Keratinocyte (primary cell): ENCODE results near the gene ABCD2. TPM values are rescaled to one million over a fixed set of nuclear protein-coding genes. Genes with fewer than 3 reads are reported as not detected.

Source experiments
- DNase-seq: peaks from one replicate; pipeline ENCODE4 v3.0.0-alpha.2; 2011; ENCODE audit warnings: low read depth, missing footprints, low spot score
- FAIRE-seq: peaks from 2 replicates; lab custom pipeline; 2011; peaks lifted over from hg19 to GRCh38; lab: Jason Lieb, UNC
- H2AFZ ChIP-seq: 2 replicates; pipeline ENCODE4 v1.6.0; 2012; ENCODE audit warnings: low read length, control low read depth, inconsistent platforms; ENCODE audit not compliant: control insufficient read depth
- H3K27ac ChIP-seq: 2 replicates; pipeline ENCODE4 v1.5.1; 2011; ENCODE audit warnings: low read length; ENCODE audit not compliant: control insufficient read depth, insufficient read depth
- H3K27me3 ChIP-seq: 3 replicates; pipeline ENCODE4 v1.6.0; 2011; ENCODE audit warnings: low read length; ENCODE audit not compliant: control insufficient read depth, insufficient read depth; ENCODE audit errors: extremely low read depth
- H3K36me3 ChIP-seq, 2 experiments: 2 replicates in 1 of 2; 3 replicates in 1 of 2; pipeline ENCODE4 v1.5.1; 2011; ENCODE audit warnings: low read length in 2 of 2, mild to moderate bottlenecking in 1 of 2; ENCODE audit not compliant: control insufficient read depth in 2 of 2, insufficient read depth in 2 of 2; ENCODE audit errors: extremely low read depth in 1 of 2
- H3K4me1 ChIP-seq: 3 replicates; pipeline ENCODE4 v1.5.1; 2011; ENCODE audit warnings: low read length; ENCODE audit not compliant: control insufficient read depth, insufficient read depth; ENCODE audit errors: extremely low read depth
- H3K4me2 ChIP-seq: 3 replicates; pipeline ENCODE4 v1.6.0; 2011; ENCODE audit warnings: low read depth, low read length; ENCODE audit not compliant: control insufficient read depth, insufficient read depth; ENCODE audit errors: extremely low read depth
- H3K4me3 ChIP-seq, 3 experiments: fragments of 200-600 bp in 1 of 3; sonication (generic) in 1 of 3; 2 replicates in 2 of 3; 3 replicates in 1 of 3; pipeline ENCODE4 v1.5.1; 2011 to 2016; ENCODE audit warnings: low read length in 3 of 3, mild to moderate bottlenecking in 3 of 3, control low read depth in 2 of 3, inconsistent platforms in 1 of 3, low read depth in 1 of 3, mixed read lengths in 1 of 3, mixed run types in 1 of 3, moderate library complexity in 1 of 3; ENCODE audit not compliant: control insufficient read depth in 2 of 3, insufficient read depth in 2 of 3; ENCODE audit errors: extremely low read depth in 1 of 3
- H3K79me2 ChIP-seq: 2 replicates; pipeline ENCODE4 v1.6.0; 2012; ENCODE audit warnings: low read length; ENCODE audit not compliant: control insufficient read depth, insufficient read depth
- H3K9ac ChIP-seq: 3 replicates; pipeline ENCODE4 v1.6.0; 2011; ENCODE audit warnings: low read length; ENCODE audit not compliant: control insufficient read depth, insufficient read depth; ENCODE audit errors: extremely low read depth
- H3K9me1 ChIP-seq: 3 replicates; pipeline ENCODE4 v1.6.0; 2011; ENCODE audit warnings: low read length; ENCODE audit not compliant: control insufficient read depth, insufficient read depth; ENCODE audit errors: extremely low read depth
- H3K9me3 ChIP-seq: 2 replicates; pipeline ENCODE4 v1.5.1; 2012; ENCODE audit warnings: low read depth, low read length; ENCODE audit not compliant: control insufficient read depth
- H4K20me1 ChIP-seq: 3 replicates; pipeline ENCODE4 v1.6.0; 2011; ENCODE audit warnings: low read length; ENCODE audit not compliant: control insufficient read depth, insufficient read depth; ENCODE audit errors: extremely low read depth
- CTCF ChIP-seq, 3 experiments: IDR thresholded peaks in 1 of 3; conservative IDR thresholded peaks in 1 of 3; optimal IDR thresholded peaks in 1 of 3; 2 replicates in 2 of 3; 3 replicates in 1 of 3; pipeline versions ENCODE3 to v1.5.1; 2011; ENCODE audit warnings: low read length in 3 of 3, mild to moderate bottlenecking in 3 of 3, moderate library complexity in 2 of 3, control low read depth in 1 of 3, inconsistent platforms in 1 of 3; ENCODE audit not compliant: insufficient read depth in 2 of 3; ENCODE audit errors: extremely low read depth in 1 of 3
- EZH2 ChIP-seq: IDR thresholded peaks from one replicate; pipeline ENCODE4 v1.6.1; 2012; ENCODE audit warnings: inconsistent platforms, mild to moderate bottlenecking, low read length, moderate library complexity
- dilution Hi-C: fragments of 300-500 bp; cut with MboI; formaldehyde crosslinking; loops from one replicate; pipeline ENCODE4 v1.7.0; 2020; ENCODE audit warnings: low sequenced_read_pairs; ENCODE audit not compliant: extremely low pct_ligation_motif_present
- polyA plus RNA-seq, 5 experiments: library from polyadenylated mRNA; depleted of rRNA in 3 of 5; stranded (reverse) in 3 of 5; stranded (forward) in 1 of 5; unstranded in 1 of 5; fragments of >200 nt; gene quantifications; 1 replicate in 1 of 5; 2 replicates in 3 of 5; 3 replicates in 1 of 5; pipeline versions ENCODE4 v1.2.1 to v1.2.3, GENCODE V29; 2011 to 2012; ENCODE audit warnings: missing spikeins in 2 of 5, low read depth in 1 of 5, low replicate concordance in 1 of 5

The ABCD2 gene
- polyA plus RNA-seq, 1 donor (not counting 4 experiments of a cell fraction or from before 2014, with no cell fraction given), result 0.03 TPM

GRCh38 chr12:39588348-39588747 is 31.3 kb downstream of the ABCD2 start:
- DNase-seq (no peak), FAIRE-seq (no peak)
- Histone ChIP-seq H3K27ac (no peak overlapping the region), H3K4me2 (no peak overlapping the region), H3K4me3 (no peak overlapping the region), H3K36me3 (no peaks in the 10 kb centered on the region), H4K20me1 (no peaks in the 10 kb centered on the region), H2AFZ (no peak overlapping the region), H3K9ac (no peak overlapping the region), H3K9me1 (no peaks in the 10 kb centered on the region), H3K79me2 (no peaks in the 10 kb centered on the region), H3K27me3 (no peaks in the 10 kb centered on the region), H3K9me3 (no peaks in the 10 kb centered on the region), H3K4me1 (no peaks in the 10 kb centered on the region)
- no peak for TF ChIP-seq EZH2
- no peak for TF ChIP-seq CTCF (optimal IDR thresholded peaks at IDR 0.05 in 1 of 3, IDR thresholded peaks at IDR 0.05 in 1 of 3, conservative IDR thresholded peaks at IDR 0.05 in 1 of 3; ENCODE audit: extremely low read depth in 1 of 3, insufficient read depth in 2 of 3, low read length in 3 of 3)
- dilution Hi-C loops, result no loop called here

- FAIRE-seq, result peak; percentile 58
- H3K4me3 ChIP-seq, result no peak overlapping the region
- TF ChIP-seq EZH2 (no peak), CTCF (optimal IDR thresholded peaks at IDR 0.05 in 1 of 3, IDR thresholded peaks at IDR 0.05 in 1 of 3, conservative IDR thresholded peaks at IDR 0.05 in 1 of 3; ENCODE audit: extremely low read depth in 1 of 3, insufficient read depth in 2 of 3, low read length in 3 of 3) (peak; percentile 26 to 66 (median 32))
- no peak overlapping the region for H3K27ac ChIP-seq
- no peaks in the 10 kb centered on the region for H3K9me1 ChIP-seq
- no peaks in the 10 kb centered on the region for H4K20me1 ChIP-seq
- H3K27me3 ChIP-seq, result no peaks in the 10 kb centered on the region
- H3K9ac ChIP-seq, result no peak overlapping the region
- H3K4me2 ChIP-seq, result no peak overlapping the region
- no peaks in the 10 kb centered on the region for H3K4me1 ChIP-seq
- dilution Hi-C loops, result no loop called here
- no peaks in the 10 kb centered on the region for H3K79me2 ChIP-seq
- no peaks in the 10 kb centered on the region for H3K36me3 ChIP-seq
- no peak for DNase-seq
- H2AFZ ChIP-seq, result no peak overlapping the region
- H3K9me3 ChIP-seq, result no peaks in the 10 kb centered on the region
These were observed 32.4 kb downstream of the ABCD2 start for GRCh38 chr12:39587225-39587624.
